Breast epithelium (tissue), 3 donors: ENCODE data around the gene AEBP1.

Experiments
- CTCF ChIP-seq, 3 donors: fragments of 450-650 bp; IDR thresholded peaks; one replicate each; pipeline ENCODE4 v1.5.1; 2016 to 2017; ENCODE audit warnings: antibody characterized with exemption in 3 of 3, mild to moderate bottlenecking in 3 of 3, moderate library complexity in 3 of 3
- POLR2A ChIP-seq: fragments of 450-650 bp; IDR thresholded peaks from one replicate; pipeline ENCODE4 v1.6.1; 2016; ENCODE audit warnings: antibody characterized with exemption, mild to moderate bottlenecking, moderate library complexity
- POLR2AphosphoS5 ChIP-seq, 3 donors: sonication (generic); formaldehyde crosslinking; IDR thresholded peaks; one replicate each; pipeline ENCODE4 v1.6.1; 2017; ENCODE audit warnings: antibody characterized with exemption in 3 of 3

GRCh38 chr7:44078521-44078920, 25.6 kb upstream of the AEBP1 start:
- TF ChIP-seq CTCF (IDR thresholded peaks at IDR 0.05) (no peak), POLR2AphosphoS5 (IDR thresholded peaks at IDR 0.05) (no peak), POLR2A (no peak)
